Measurements from ENCODE around the gene MAPKAPK2. TPM values are rescaled to one million over a fixed set of nuclear protein-coding genes. Genes with fewer than 3 reads are reported as not detected.

The MAPKAPK2 gene
- total RNA-seq, 1 experiment from 2014 or later: 51.1 TPM

DNA sequence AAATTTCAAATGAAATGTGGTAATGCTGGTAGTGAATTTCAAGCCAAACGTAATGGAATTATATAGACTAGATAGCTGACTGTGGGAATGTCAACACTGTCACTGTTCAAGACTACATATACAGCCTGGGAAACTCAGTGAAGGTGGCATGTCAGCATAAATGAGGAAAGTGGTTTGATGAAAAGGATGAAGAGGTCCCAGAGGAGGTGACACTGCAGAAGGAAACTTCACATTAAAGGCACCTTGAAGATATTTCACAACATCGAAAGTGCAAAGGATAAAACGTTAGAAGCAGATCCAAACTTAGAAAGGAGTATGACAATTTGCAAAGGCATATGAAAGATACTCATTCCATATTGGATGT, 25.7 kb downstream of the MAPKAPK2 start:
- intact Hi-C loops (cut with micrococcal nuclease): no loop called here
- no peaks in the 10 kb centered on the region for H3K9me2 ChIP-seq (ENCODE audit: insufficient read depth)
- H3K79me2 ChIP-seq (ENCODE audit: insufficient read depth, low read length): peaks cover 88% of the 10 kb centered on the region
- no peak overlapping the region for H3K9ac ChIP-seq (ENCODE audit: low read length)
- H3K4me3 ChIP-seq (replicated peaks in 1 of 2; ENCODE audit: low read depth in 1 of 2, low read length in 2 of 2): no peak overlapping the region
- no peak for TF ChIP-seq POLR2A (IDR thresholded peaks at IDR 0.05; ENCODE audit: borderline replicate concordance, extremely low read depth, insufficient read depth, insufficient read length)
- no peak for TF ChIP-seq ELF1 (IDR thresholded peaks at IDR 0.05; ENCODE audit: borderline replicate concordance, low read depth)
- no peak for TF ChIP-seq EZH2phosphoT487 (IDR thresholded peaks at IDR 0.05; ENCODE audit: borderline replicate concordance)
- no peak for TF ChIP-seq CEBPB (IDR thresholded peaks at IDR 0.05; ENCODE audit: low read depth)
- no peak for TF ChIP-seq RAD21 (IDR thresholded peaks at IDR 0.05; ENCODE audit: low read depth)
- TF ChIP-seq CBX3 (IDR thresholded peaks at IDR 0.05; ENCODE audit: low read depth): no peak
- TF ChIP-seq, protein P1, sequence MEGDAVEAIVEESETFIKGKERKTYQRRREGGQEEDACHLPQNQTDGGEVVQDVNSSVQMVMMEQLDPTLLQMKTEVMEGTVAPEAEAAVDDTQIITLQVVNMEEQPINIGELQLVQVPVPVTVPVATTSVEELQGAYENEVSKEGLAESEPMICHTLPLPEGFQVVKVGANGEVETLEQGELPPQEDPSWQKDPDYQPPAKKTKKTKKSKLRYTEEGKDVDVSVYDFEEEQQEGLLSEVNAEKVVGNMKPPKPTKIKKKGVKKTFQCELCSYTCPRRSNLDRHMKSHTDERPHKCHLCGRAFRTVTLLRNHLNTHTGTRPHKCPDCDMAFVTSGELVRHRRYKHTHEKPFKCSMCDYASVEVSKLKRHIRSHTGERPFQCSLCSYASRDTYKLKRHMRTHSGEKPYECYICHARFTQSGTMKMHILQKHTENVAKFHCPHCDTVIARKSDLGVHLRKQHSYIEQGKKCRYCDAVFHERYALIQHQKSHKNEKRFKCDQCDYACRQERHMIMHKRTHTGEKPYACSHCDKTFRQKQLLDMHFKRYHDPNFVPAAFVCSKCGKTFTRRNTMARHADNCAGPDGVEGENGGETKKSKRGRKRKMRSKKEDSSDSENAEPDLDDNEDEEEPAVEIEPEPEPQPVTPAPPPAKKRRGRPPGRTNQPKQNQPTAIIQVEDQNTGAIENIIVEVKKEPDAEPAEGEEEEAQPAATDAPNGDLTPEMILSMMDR (IDR thresholded peaks at IDR 0.05 in 2 of 3, conservative IDR thresholded peaks at IDR 0.05 in 1 of 3; ENCODE audit: borderline replicate concordance in 1 of 3, insufficient read depth in 1 of 3, low read depth in 2 of 3, low read length in 2 of 3): no peak
- TF ChIP-seq, protein P2, sequence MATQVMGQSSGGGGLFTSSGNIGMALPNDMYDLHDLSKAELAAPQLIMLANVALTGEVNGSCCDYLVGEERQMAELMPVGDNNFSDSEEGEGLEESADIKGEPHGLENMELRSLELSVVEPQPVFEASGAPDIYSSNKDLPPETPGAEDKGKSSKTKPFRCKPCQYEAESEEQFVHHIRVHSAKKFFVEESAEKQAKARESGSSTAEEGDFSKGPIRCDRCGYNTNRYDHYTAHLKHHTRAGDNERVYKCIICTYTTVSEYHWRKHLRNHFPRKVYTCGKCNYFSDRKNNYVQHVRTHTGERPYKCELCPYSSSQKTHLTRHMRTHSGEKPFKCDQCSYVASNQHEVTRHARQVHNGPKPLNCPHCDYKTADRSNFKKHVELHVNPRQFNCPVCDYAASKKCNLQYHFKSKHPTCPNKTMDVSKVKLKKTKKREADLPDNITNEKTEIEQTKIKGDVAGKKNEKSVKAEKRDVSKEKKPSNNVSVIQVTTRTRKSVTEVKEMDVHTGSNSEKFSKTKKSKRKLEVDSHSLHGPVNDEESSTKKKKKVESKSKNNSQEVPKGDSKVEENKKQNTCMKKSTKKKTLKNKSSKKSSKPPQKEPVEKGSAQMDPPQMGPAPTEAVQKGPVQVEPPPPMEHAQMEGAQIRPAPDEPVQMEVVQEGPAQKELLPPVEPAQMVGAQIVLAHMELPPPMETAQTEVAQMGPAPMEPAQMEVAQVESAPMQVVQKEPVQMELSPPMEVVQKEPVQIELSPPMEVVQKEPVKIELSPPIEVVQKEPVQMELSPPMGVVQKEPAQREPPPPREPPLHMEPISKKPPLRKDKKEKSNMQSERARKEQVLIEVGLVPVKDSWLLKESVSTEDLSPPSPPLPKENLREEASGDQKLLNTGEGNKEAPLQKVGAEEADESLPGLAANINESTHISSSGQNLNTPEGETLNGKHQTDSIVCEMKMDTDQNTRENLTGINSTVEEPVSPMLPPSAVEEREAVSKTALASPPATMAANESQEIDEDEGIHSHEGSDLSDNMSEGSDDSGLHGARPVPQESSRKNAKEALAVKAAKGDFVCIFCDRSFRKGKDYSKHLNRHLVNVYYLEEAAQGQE (IDR thresholded peaks at IDR 0.05; ENCODE audit: low read depth): no peak
- TF ChIP-seq SRF (IDR thresholded peaks at IDR 0.05; ENCODE audit: low read depth): no peak
- TF ChIP-seq SIN3A (IDR thresholded peaks at IDR 0.05; ENCODE audit: low read depth): no peak
- H3K4me1 ChIP-seq (ENCODE audit: control insufficient read depth in 1 of 2, insufficient read depth in 2 of 2, low read length in 2 of 2): peaks cover 6 to 26% of the 10 kb centered on the region in 2 experiments
- peaks cover 5% of the 10 kb centered on the region; the same call in 1 of the 2 replicates for H4K20me1 ChIP-seq (ENCODE audit: insufficient read depth)
- DNase-seq (ENCODE audit: low read depth, low spot score) (no peak), ATAC-seq (no peak)
- H3K27me3 ChIP-seq (ENCODE audit: insufficient read depth, low read length): no peaks in the 10 kb centered on the region
- no peaks in the 10 kb centered on the region for H3K9me3 ChIP-seq (ENCODE audit: control insufficient read depth in 1 of 2, insufficient read depth in 1 of 2, low read depth in 1 of 2, low read length in 2 of 2)
- ChIA-PET RAD21 (ENCODE audit: low non-redundant PET in 1 of 2, low total read pairs in 2 of 2, uncharacterized antibody in 2 of 2, unreplicated experiment in 2 of 2) (no interaction called here), CTCF (no interaction called here), POLR2A (no interaction called here)
- BruUV-seq (replicated peaks): no TSS peak
- H3K4me2 ChIP-seq (ENCODE audit: low read length): no peak overlapping the region
- no peak overlapping the region for H2AFZ ChIP-seq (ENCODE audit: low read depth, low read length, poor library complexity, severe bottlenecking)
- no peaks in the 10 kb centered on the region for H3K36me3 ChIP-seq (ENCODE audit: control insufficient read depth in 1 of 2, insufficient read depth in 2 of 2, low read length in 2 of 2)
- no peak overlapping the region for H3K27ac ChIP-seq (ENCODE audit: low read depth, low read length)
